K562 (cell line): ENCODE measurements around the gene TIMM44. TPM values are rescaled to one million over a fixed set of nuclear protein-coding genes. Genes with fewer than 3 reads are reported as not detected.
A peak's percentile ranks its signal among the peaks of the same experiment; 100 is the strongest.

ENCODE experiments used
- ARID4B ChIP-seq: sonication (generic); formaldehyde crosslinking; IDR thresholded peaks from 2 replicates; pipeline ENCODE4 v1.8.0; 2022; ENCODE audit warnings: mild to moderate bottlenecking, missing genetic modification reagents
- CHD4 ChIP-seq: fragments of 200-600 bp; sonication (generic); IDR thresholded peaks from 3 replicates; pipeline ENCODE4 v1.6.1; 2012; ENCODE audit warnings: low read depth, mild to moderate bottlenecking, mixed read lengths, low read length, inconsistent platforms; ENCODE audit not compliant: insufficient read depth, insufficient replicate concordance, poor library complexity, severe bottlenecking
- DMBX1 ChIP-seq: fragments of 250-450 bp; sonication (Bioruptor Pico); IDR thresholded peaks from 2 replicates; pipeline ENCODE4 v1.8.0; 2022; ENCODE audit warnings: inconsistent platforms, mild to moderate bottlenecking, moderate library complexity, borderline replicate concordance
- ELF1 ChIP-seq: fragments of 200-800 bp; sonication (Bioruptor generic); IDR thresholded peaks from 2 replicates; pipeline ENCODE4 v1.6.1; 2016; ENCODE audit warnings: missing genetic modification characterization, missing compliant biosample characterization
- HDAC6 ChIP-seq: IDR thresholded peaks from 2 replicates; pipeline ENCODE4 v1.6.1; 2012; ENCODE audit warnings: low read depth, mild to moderate bottlenecking, control low read depth, inconsistent platforms, low read length, moderate library complexity
- HNRNPH1 ChIP-seq: fragments of 200-400 bp; formaldehyde crosslinking; optimal IDR thresholded peaks from 2 replicates; pipeline ENCODE3; 2017; ENCODE audit warnings: low read depth, mild to moderate bottlenecking, low read length, moderate library complexity
- ID3 ChIP-seq, 2 experiments: fragments of 250-450 bp in 1 of 2; fragments of 450-650 bp in 1 of 2; sonication (Bioruptor Pico) in 1 of 2; IDR thresholded peaks; 2 replicates each; pipeline versions ENCODE4 v1.6.1 to v1.8.0; 2016 to 2021; ENCODE audit warnings: mild to moderate bottlenecking in 2 of 2, moderate library complexity in 2 of 2, missing compliant biosample characterization in 1 of 2, missing genetic modification characterization in 1 of 2
- NBN ChIP-seq: fragments of 450-650 bp; IDR thresholded peaks from 2 replicates; pipeline ENCODE4 v1.6.1; 2016; ENCODE audit warnings: low read depth, mild to moderate bottlenecking
- TRIM28 ChIP-seq: fragments of 450-650 bp; IDR thresholded peaks from 2 replicates; pipeline ENCODE4 v1.6.1; 2017
- XRCC4 ChIP-seq: IDR thresholded peaks from one replicate; pipeline ENCODE4 v1.6.1; 2011; ENCODE audit not compliant: insufficient read depth, insufficient read length; ENCODE audit errors: extremely low read depth
- ZC3H11A ChIP-seq: IDR thresholded peaks from 2 replicates; pipeline ENCODE4 v1.6.1; 2012; ENCODE audit warnings: low read depth, low read length, improper control_type of control experiment
- ZNF165 ChIP-seq: fragments of 250-450 bp; sonication (Bioruptor Pico); IDR thresholded peaks from 2 replicates; pipeline ENCODE4 v1.4.0; 2020; ENCODE audit warnings: borderline replicate concordance
- ZNF184 ChIP-seq: sonication (generic); formaldehyde crosslinking; IDR thresholded peaks from 2 replicates; pipeline ENCODE4 v1.5.0; 2020; ENCODE audit warnings: missing genetic modification reagents
- ZNF239 ChIP-seq: fragments of 250-450 bp; sonication (Bioruptor Pico); IDR thresholded peaks from 2 replicates; pipeline ENCODE4 v1.4.0; 2020; ENCODE audit warnings: mild to moderate bottlenecking
- ZNF3 ChIP-seq: fragments of 250-450 bp; sonication (Bioruptor Pico); IDR thresholded peaks from 2 replicates; pipeline ENCODE4 v1.5.0; 2021; ENCODE audit warnings: mild to moderate bottlenecking, moderate library complexity
- ZNF316 ChIP-seq: fragments of 450-650 bp; IDR thresholded peaks from 2 replicates; pipeline ENCODE4 v1.6.1; 2016
- ZNF41 ChIP-seq: fragments of 250-450 bp; sonication (Bioruptor Pico); conservative IDR thresholded peaks from 2 replicates; pipeline ENCODE4 v1.4.0; 2020; ENCODE audit warnings: mild to moderate bottlenecking
- ZNF695 ChIP-seq: fragments of 450-650 bp; formaldehyde crosslinking; IDR thresholded peaks from 2 replicates; pipeline ENCODE4 v1.4.0; 2020; ENCODE audit warnings: mild to moderate bottlenecking, moderate library complexity
- polyA plus RNA-seq, 8 experiments: library from polyadenylated mRNA; depleted of rRNA in 4 of 8; stranded (reverse) in 5 of 8; unstranded in 3 of 8; fragments of >200 nt; fragmentation: Nextera tagmentation in 2 of 8; fragmentation: Illumina TruSeq in 1 of 8; extraction: Ambion mirVana in 2 of 8; extraction: Trizol in 1 of 8; gene quantifications; 2 replicates each; pipeline versions ENCODE4 v1.2.1 to v1.2.3, GENCODE V29; 2011 to 2014; ENCODE audit warnings: inconsistent platforms in 1 of 8, missing spikeins in 1 of 8
- total RNA-seq, 7 experiments: library from RNA; depleted of rRNA in 6 of 7; stranded (reverse); fragments of >200 nt in 6 of 7; fragmentation: Illumina TruSeq in 2 of 7; extraction: Trizol in 2 of 7; gene quantifications; 2 replicates each; pipeline versions ENCODE4 v1.2.1 to v1.2.3, GENCODE V29; 2011 to 2021; ENCODE audit warnings: low replicate concordance in 1 of 7
- TF ChIP-seq, protein P1 (sequence below): fragments of 150-350 bp; conservative IDR thresholded peaks from 2 replicates; pipeline ENCODE4 v1.6.1; 2014; ENCODE audit warnings: low read length
- TF ChIP-seq, protein P2 (sequence below): sonication (generic); formaldehyde crosslinking; IDR thresholded peaks from 2 replicates; pipeline ENCODE4 v1.9.0; 2022; ENCODE audit warnings: mild to moderate bottlenecking, missing genetic modification reagents

TIMM44 gene
- total and polyA plus RNA-seq, 9 of the 15 experiments (the other 6 are each of a cell fraction or from before 2014, with no cell fraction given), result 10.3 to 231 (median 89.3) TPM

DNA sequence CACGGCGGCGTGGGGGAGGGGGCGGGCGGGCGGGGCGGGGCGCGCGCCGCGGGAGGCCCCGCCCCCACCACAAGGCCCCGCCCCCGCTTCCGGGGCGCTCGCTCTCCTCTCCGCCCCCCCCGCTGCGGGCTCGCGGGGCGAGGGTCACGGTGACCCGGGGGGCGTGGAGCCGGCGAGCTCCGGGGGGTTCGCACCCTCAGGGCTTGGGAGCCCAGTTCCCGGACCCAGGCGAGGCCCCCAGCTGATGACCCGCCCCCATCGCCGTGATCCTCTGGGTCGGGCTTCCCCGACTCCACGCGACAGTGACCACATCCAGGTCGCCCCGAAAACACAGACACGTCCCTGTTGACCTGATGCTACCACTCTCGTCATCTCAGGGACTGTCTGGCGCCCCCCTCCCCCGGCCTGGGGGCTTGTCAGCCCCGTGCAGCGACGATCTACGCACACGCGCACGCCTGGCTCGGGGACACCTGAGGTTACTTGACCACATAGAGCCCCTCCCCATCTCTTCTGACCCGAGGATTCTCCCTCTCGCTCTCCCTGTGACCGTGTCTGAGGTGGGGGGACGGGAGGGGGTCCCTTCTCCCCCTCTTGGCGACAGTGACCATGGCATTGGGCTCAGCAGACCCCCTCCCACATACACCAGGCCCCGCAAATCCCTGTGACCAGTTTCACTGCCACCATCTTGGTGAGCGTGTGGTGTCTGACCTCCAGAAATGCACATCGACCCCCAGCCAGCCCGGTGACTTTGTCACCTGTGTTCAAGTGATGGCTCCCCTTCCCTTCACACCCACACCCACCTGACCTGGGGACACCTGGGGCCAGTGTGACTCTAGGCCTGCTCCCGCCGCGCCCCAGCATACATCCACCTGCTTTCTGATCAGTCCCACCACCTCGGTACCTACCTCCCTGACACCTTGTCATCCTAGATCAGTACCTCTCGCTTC is 39.1 kb downstream of the TIMM44 start (continued):
- TF ChIP-seq, protein P1, sequence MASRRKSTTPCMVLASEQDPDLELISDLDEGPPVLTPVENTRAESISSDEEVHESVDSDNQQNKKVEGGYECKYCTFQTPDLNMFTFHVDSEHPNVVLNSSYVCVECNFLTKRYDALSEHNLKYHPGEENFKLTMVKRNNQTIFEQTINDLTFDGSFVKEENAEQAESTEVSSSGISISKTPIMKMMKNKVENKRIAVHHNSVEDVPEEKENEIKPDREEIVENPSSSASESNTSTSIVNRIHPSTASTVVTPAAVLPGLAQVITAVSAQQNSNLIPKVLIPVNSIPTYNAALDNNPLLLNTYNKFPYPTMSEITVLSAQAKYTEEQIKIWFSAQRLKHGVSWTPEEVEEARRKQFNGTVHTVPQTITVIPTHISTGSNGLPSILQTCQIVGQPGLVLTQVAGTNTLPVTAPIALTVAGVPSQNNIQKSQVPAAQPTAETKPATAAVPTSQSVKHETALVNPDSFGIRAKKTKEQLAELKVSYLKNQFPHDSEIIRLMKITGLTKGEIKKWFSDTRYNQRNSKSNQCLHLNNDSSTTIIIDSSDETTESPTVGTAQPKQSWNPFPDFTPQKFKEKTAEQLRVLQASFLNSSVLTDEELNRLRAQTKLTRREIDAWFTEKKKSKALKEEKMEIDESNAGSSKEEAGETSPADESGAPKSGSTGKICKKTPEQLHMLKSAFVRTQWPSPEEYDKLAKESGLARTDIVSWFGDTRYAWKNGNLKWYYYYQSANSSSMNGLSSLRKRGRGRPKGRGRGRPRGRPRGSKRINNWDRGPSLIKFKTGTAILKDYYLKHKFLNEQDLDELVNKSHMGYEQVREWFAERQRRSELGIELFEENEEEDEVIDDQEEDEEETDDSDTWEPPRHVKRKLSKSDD, result no peak
- no peak for TF ChIP-seq TRIM28
- TF ChIP-seq NBN, result no peak
- no peak for TF ChIP-seq ZNF184 (CRISPR knock-in tag)
- no peak for TF ChIP-seq HNRNPH1
- TF ChIP-seq ZNF239 (CRISPR knock-in tag), result no peak
- no peak for TF ChIP-seq ZNF165 (CRISPR knock-in tag)
- TF ChIP-seq ZNF3 (CRISPR knock-in tag), result no peak
- TF ChIP-seq ZNF695, result no peak
- TF ChIP-seq ZNF316, result no peak
- no peak for TF ChIP-seq ZNF41 (CRISPR knock-in tag)
- TF ChIP-seq CHD4, result no peak
- TF ChIP-seq ID3 (CRISPR knock-in tag; IDR thresholded peaks at IDR 0.05), result no peak
- TF ChIP-seq ID3 (tag; IDR thresholded peaks at IDR 0.05), result no peak
- no peak for TF ChIP-seq ZC3H11A
- TF ChIP-seq DMBX1, result no peak
- TF ChIP-seq XRCC4, result no peak
- peak; percentile 71 for TF ChIP-seq ARID4B (CRISPR knock-in tag)
- TF ChIP-seq HDAC6, result no peak
- TF ChIP-seq, protein P2, sequence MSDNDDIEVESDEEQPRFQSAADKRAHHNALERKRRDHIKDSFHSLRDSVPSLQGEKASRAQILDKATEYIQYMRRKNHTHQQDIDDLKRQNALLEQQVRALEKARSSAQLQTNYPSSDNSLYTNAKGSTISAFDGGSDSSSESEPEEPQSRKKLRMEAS (CRISPR knock-in tag), result peak; percentile 38; the same call in 1 of the 2 replicates
- TF ChIP-seq ELF1 (tag), result no peak
